Cardiac septum (tissue), 1 donor: ENCODE data around the gene FBXO11. TPM values are rescaled to one million over a fixed set of nuclear protein-coding genes. Genes with fewer than 3 reads are reported as not detected.
"Not testable (repeated sequence)": the region's sequence is repeated elsewhere in the genome, so short reads cannot be mapped to it uniquely, and the experiment has no call there.

ENCODE experiments used
- DNase-seq: peaks from one replicate; pipeline ENCODE4 v3.0.0-alpha.2; 2020; ENCODE audit warnings: low spot score
- intact Hi-C: fragments of 100-400 bp; cut with DNase I; formaldehyde crosslinking; loops from one replicate; pipeline ENCODE4 v1.14.0; 2022
- total RNA-seq: library from RNA; stranded (reverse); fragmentation: NEBNext Ultra II Directional; extraction: Animal tissue kit (Norgen Biotek cat#: 25700); gene quantifications from one replicate; pipeline ENCODE4 v1.2.1, GENCODE V29; 2021
- donor health status: DM: no; HTN: no; CAD: no.

The FBXO11 gene
- total RNA-seq, 1 donor from 2014 or later, result 36.8 TPM

GRCh38 chr2:47867205-47867604, 39.1 kb downstream of the FBXO11 start:
- intact Hi-C loops, result loop anchor here (2.0 kb wide), 1 partner anchor 38 kb away; no protein-coding TSS in a partner anchor

GRCh38 chr2:47864566-47864965, 41.7 kb downstream of the FBXO11 start:
- DNase-seq, result no peak
- intact Hi-C loops, result no loop called here

More at GRCh38 chr2:47867205-47867604, 39.1 kb downstream of the FBXO11 start:
- DNase-seq, result no peak

GRCh38 chr2:47862949-47863348, 43.3 kb downstream of the FBXO11 start:
- no peak for DNase-seq
- intact Hi-C loops, result no loop called here

- DNase-seq, intact Hi-C loops: not testable (repeated sequence)
These were observed 53.1 kb downstream of the FBXO11 start for GRCh38 chr2:47853067-47853777.

- DNase-seq, result no peak
- intact Hi-C loops, result no loop called here
These were observed 56.1 kb downstream of the FBXO11 start for GRCh38 chr2:47850198-47850597.

GRCh38 chr2:47849368-47849767, 56.9 kb downstream of the FBXO11 start:
- intact Hi-C loops, result no loop called here
- no peak for DNase-seq

GRCh38 chr2:47844162-47844561, 62.1 kb downstream of the FBXO11 start:
- intact Hi-C loops, result no loop called here
- DNase-seq, result no peak

GRCh38 chr2:47843407-47843806, 62.9 kb downstream of the FBXO11 start:
- intact Hi-C loops, result no loop called here
- no peak for DNase-seq

- intact Hi-C loops, result no loop called here
- DNase-seq, result no peak
These were observed 63.5 kb downstream of the FBXO11 start for GRCh38 chr2:47842846-47843245.

- DNase-seq, result no peak
- intact Hi-C loops, result no loop called here
These were observed 67.6 kb downstream of the FBXO11 start for GRCh38 chr2:47838686-47839085.

GRCh38 chr2:47838249-47838648, 68.0 kb downstream of the FBXO11 start:
- no peak for DNase-seq
- intact Hi-C loops, result no loop called here

GRCh38 chr2:47833516-47833968, 72.8 kb downstream of the FBXO11 start:
- intact Hi-C loops, result no loop called here
- no peak for DNase-seq

- no peak for DNase-seq
- intact Hi-C loops, result no loop called here
These were observed 83.8 kb downstream of the FBXO11 start for GRCh38 chr2:47822518-47822917.

- no peak for DNase-seq
- intact Hi-C loops, result no loop called here
These were observed 86.5 kb downstream of the FBXO11 start for GRCh38 chr2:47819834-47820233.

GRCh38 chr2:47818777-47819176, 87.5 kb downstream of the FBXO11 start:
- no peak for DNase-seq
- intact Hi-C loops, result no loop called here

- intact Hi-C loops, result no loop called here
- DNase-seq, result no peak
These were observed 90.5 kb downstream of the FBXO11 start for GRCh38 chr2:47815764-47816163.

- intact Hi-C loops, result no loop called here
- no peak for DNase-seq
These were observed 94.6 kb downstream of the FBXO11 start for GRCh38 chr2:47811668-47812067.

- intact Hi-C loops, result no loop called here
- DNase-seq, result no peak
These were observed 95.4 kb downstream of the FBXO11 start for GRCh38 chr2:47810850-47811249.

- intact Hi-C loops, result no loop called here
- no peak for DNase-seq
These were observed 96.4 kb downstream of the FBXO11 start for GRCh38 chr2:47809903-47810302.

- DNase-seq, result no peak
- intact Hi-C loops, result no loop called here
These were observed 97.7 kb downstream of the FBXO11 start for GRCh38 chr2:47808614-47809013.

- intact Hi-C loops, result no loop called here
These were observed 100.4 kb downstream of the FBXO11 start for GRCh38 chr2:47805850-47806249.

GRCh38 chr2:47803770-47804169, 102.5 kb downstream of the FBXO11 start:
- intact Hi-C loops, result no loop called here
- DNase-seq, result no peak

More at GRCh38 chr2:47805850-47806249, 100.4 kb downstream of the FBXO11 start:
- DNase-seq, result no peak
